CD4-positive, alpha-beta T cell (primary cell): ENCODE measurements around the gene NDEL1. TPM values are rescaled to one million over a fixed set of nuclear protein-coding genes. Genes with fewer than 3 reads are reported as not detected.

Source experiments
- ATAC-seq: fragments of 200-7000 bp; cut with Tn5 transposase; one replicate; pipeline ENCODE4 v1.10.0; 2022; ENCODE audit warnings: mild to moderate bottlenecking; ENCODE audit not compliant: poor library complexity
- CTCF ChIA-PET: fragments of 350-600 bp; sonication (Branson Sonifier 250); formaldehyde crosslinking; loops from one replicate; lab custom pipeline; 2021; ENCODE audit warnings: antibody characterized with exemption, inconsistent platforms; lab: Charles Lee
- POLR2A ChIA-PET: fragments of 350-600 bp; sonication (Branson Sonifier 250); formaldehyde crosslinking; loops from one replicate; lab custom pipeline; 2021; ENCODE audit warnings: antibody characterized with exemption, inconsistent platforms; lab: Charles Lee
- DNase-seq, 14 experiments: peaks; one replicate each; pipeline ENCODE4 v3.0.0-alpha.2; 2013 to 2020; ENCODE audit warnings: mixed read lengths in 2 of 14
- H3K27ac ChIP-seq, 2 donors: one replicate each; pipeline versions ENCODE4 v1.5.1 to v1.7.0; 2013; ENCODE audit warnings: low read length in 2 of 2, low read depth in 1 of 2, mild to moderate bottlenecking in 1 of 2
- H3K27me3 ChIP-seq, 2 experiments: 1 replicate in 1 of 2; 2 replicates in 1 of 2; pipeline versions ENCODE4 v1.6.1 to v1.7.0; 2013; ENCODE audit warnings: low read length in 2 of 2, control low read depth in 1 of 2, mild to moderate bottlenecking in 1 of 2, moderate library complexity in 1 of 2; ENCODE audit not compliant: insufficient read depth in 2 of 2, control insufficient read depth in 1 of 2
- H3K36me3 ChIP-seq: one replicate; pipeline ENCODE4 v1.6.1; 2013; ENCODE audit warnings: low read length, control low read depth; ENCODE audit not compliant: insufficient read depth
- H3K4me1 ChIP-seq: one replicate; pipeline ENCODE4 v1.6.1; 2013; ENCODE audit warnings: low read length, control low read depth; ENCODE audit not compliant: insufficient read depth
- H3K4me3 ChIP-seq: one replicate; pipeline ENCODE4 v1.5.1; 2013; ENCODE audit warnings: mild to moderate bottlenecking, low read length, moderate library complexity
- H3K9me3 ChIP-seq, 2 experiments: 1 replicate in 1 of 2; 2 replicates in 1 of 2; pipeline versions ENCODE4 v1.6.1 to v1.7.0; 2013; ENCODE audit warnings: low read length in 2 of 2, mild to moderate bottlenecking in 2 of 2, control low read depth in 1 of 2, moderate library complexity in 1 of 2; ENCODE audit not compliant: control insufficient read depth in 1 of 2, insufficient read depth in 1 of 2
- H3K27ac Mint-ChIP-seq: one replicate; pipeline ENCODE4 v1.8.0; 2020; ENCODE audit warnings: mixed read lengths
- H3K27me3 Mint-ChIP-seq: one replicate; pipeline ENCODE4 v1.8.0; 2021; ENCODE audit warnings: mixed read lengths
- H3K36me3 Mint-ChIP-seq: one replicate; pipeline ENCODE4 v1.8.0; 2021; ENCODE audit warnings: low read depth, mixed read lengths
- H3K4me1 Mint-ChIP-seq: one replicate; pipeline ENCODE4 v1.8.0; 2021; ENCODE audit warnings: low read depth, mixed read lengths
- H3K4me3 Mint-ChIP-seq: one replicate; pipeline ENCODE4 v1.8.0; 2020; ENCODE audit warnings: mild to moderate bottlenecking, mixed read lengths
- H3K9me3 Mint-ChIP-seq: one replicate; pipeline ENCODE4 v1.8.0; 2020; ENCODE audit warnings: mixed read lengths
- CTCF ChIP-seq: fragments of 200-600 bp; IDR thresholded peaks from one replicate; pipeline ENCODE4 v1.8.0; 2022; ENCODE audit warnings: antibody characterized with exemption, mild to moderate bottlenecking
- intact Hi-C, 2 experiments: fragments of 100-400 bp; cut with DNase I in 1 of 2; cut with micrococcal nuclease in 1 of 2; formaldehyde crosslinking; loops; one replicate each; pipeline versions ENCODE4 v1.15.1 to v1.9.0; 2023 to 2025; cut with DNase I, micrococcal nuclease
- total RNA-seq, 174 experiments: library from RNA in 2 of 174; stranded (reverse) in 2 of 174; gene quantifications; one replicate each; pipeline ENCODE4 v1.2.3 and lab custom pipeline; 2021 to 2026

Gene NDEL1
- total RNA-seq, 2 experiments from 2014 or later, result 300 to 313 TPM

- no peak for ATAC-seq
- no peak for TF ChIP-seq CTCF
- Mint-ChIP-seq H3K27ac (no peak overlapping the region), H3K9me3 (no peaks in the 10 kb centered on the region), H3K36me3 (peaks cover 20% of the 10 kb centered on the region), H3K4me1 (no peaks in the 10 kb centered on the region), H3K27me3 (no peaks in the 10 kb centered on the region), H3K4me3 (no peak overlapping the region)
- Histone ChIP-seq H3K4me3 (no peak overlapping the region), H3K9me3 (peaks cover 0 to 18% of the 10 kb centered on the region in 2 experiments), H3K27me3 (no peaks in the 10 kb centered on the region), H3K27ac (no peak overlapping the region), H3K36me3 (no peaks in the 10 kb centered on the region), H3K4me1 (no peaks in the 10 kb centered on the region)
- intact Hi-C loops, result no loop called here
- no peak for DNase-seq
- CTCF ChIA-PET, result no interaction called here
- POLR2A ChIA-PET, result no interaction called here
Measured at GRCh38 chr17:8494506-8495111, 58.9 kb downstream of the NDEL1 start.

GRCh38 chr17:8496081-8496480 is 60.4 kb downstream of the NDEL1 start:
- Histone ChIP-seq H3K4me3 (no peak overlapping the region), H3K4me1 (no peaks in the 10 kb centered on the region), H3K9me3 (peaks cover 0 to 15% of the 10 kb centered on the region in 2 experiments), H3K36me3 (no peaks in the 10 kb centered on the region), H3K27ac (no peak overlapping the region), H3K27me3 (no peaks in the 10 kb centered on the region)
- no peaks in the 10 kb centered on the region for H3K27me3 Mint-ChIP-seq
- intact Hi-C loops, result no loop called here
- DNase-seq, result no peak
- H3K27ac Mint-ChIP-seq, result no peak overlapping the region
- ChIA-PET POLR2A (no interaction called here), CTCF (no interaction called here)
- no peaks in the 10 kb centered on the region for H3K9me3 Mint-ChIP-seq
- H3K4me1 Mint-ChIP-seq, result no peaks in the 10 kb centered on the region
- no peak for TF ChIP-seq CTCF
- no peak overlapping the region for H3K4me3 Mint-ChIP-seq
- H3K36me3 Mint-ChIP-seq, result peaks cover 12% of the 10 kb centered on the region
- no peak for ATAC-seq

GRCh38 chr17:8499171-8499570 is 63.5 kb downstream of the NDEL1 start:
- no peaks in the 10 kb centered on the region for H3K9me3 Mint-ChIP-seq
- CTCF ChIA-PET, result no interaction called here
- ATAC-seq, result no peak

More at GRCh38 chr17:8499171-8499570, 63.5 kb downstream of the NDEL1 start:
- H3K4me3 ChIP-seq, result no peak overlapping the region
- H3K4me1 Mint-ChIP-seq, result no peaks in the 10 kb centered on the region
- no peak for DNase-seq
- POLR2A ChIA-PET, result no interaction called here
- no peak for TF ChIP-seq CTCF
- no peak overlapping the region for H3K4me3 Mint-ChIP-seq
- no peaks in the 10 kb centered on the region for H3K36me3 ChIP-seq
- H3K27me3 ChIP-seq, result no peaks in the 10 kb centered on the region
- peaks cover 2% of the 10 kb centered on the region for H3K36me3 Mint-ChIP-seq
- H3K27ac ChIP-seq, result no peak overlapping the region
- no peaks in the 10 kb centered on the region for H3K9me3 ChIP-seq
- H3K27me3 Mint-ChIP-seq, result no peaks in the 10 kb centered on the region
- no peaks in the 10 kb centered on the region for H3K4me1 ChIP-seq
- intact Hi-C loops, result no loop called here
- H3K27ac Mint-ChIP-seq, result no peak overlapping the region
